Activated CD8-positive, alpha-beta memory T cell treated with anti-CD3 and anti-CD28 coated beads, Interleukin-2, amount 50 U/mL, for 1 hour (primary cell): Measurements from ENCODE around the gene GNA15.

Experiments used
- DNase-seq: peaks from one replicate; pipeline ENCODE4 v3.0.0-alpha.2; 2020; ENCODE audit errors: extremely low read depth

The GNA15 gene

GRCh38 chr19:3121396-3121795, 14.4 kb upstream of the GNA15 start:
- DNase-seq = no peak

GRCh38 chr19:3121821-3122511, 13.9 kb upstream of the GNA15 start:
- no peak for DNase-seq

- no peak for DNase-seq
These were observed 13.3 kb upstream of the GNA15 start for GRCh38 chr19:3122512-3122870.

GRCh38 chr19:3123088-3123721, 12.6 kb upstream of the GNA15 start:
- no peak for DNase-seq

- no peak for DNase-seq
These were observed 11.9 kb upstream of the GNA15 start for GRCh38 chr19:3123956-3124355.

- DNase-seq = no peak
These were observed 11.2 kb upstream of the GNA15 start for GRCh38 chr19:3124630-3125029.

- DNase-seq = peak; percentile 39
These were observed 9.8 kb upstream of the GNA15 start for GRCh38 chr19:3125900-3126524.

GRCh38 chr19:3129112-3129511, 6.7 kb upstream of the GNA15 start:
- no peak for DNase-seq

- no peak for DNase-seq
These were observed 4.7 kb upstream of the GNA15 start for GRCh38 chr19:3131168-3131567.

- DNase-seq = peak; percentile 73
These were observed 2.7 kb upstream of the GNA15 start for GRCh38 chr19:3132971-3133792.

GRCh38 chr19:3133793-3134116, 2.1 kb upstream of the GNA15 start:
- DNase-seq = no peak

- no peak for DNase-seq
These were observed 837 bp downstream of the GNA15 start for GRCh38 chr19:3136684-3137055.

GRCh38 chr19:3137119-3137518, 1.3 kb downstream of the GNA15 start:
- DNase-seq = no peak

- DNase-seq = no peak
These were observed 2.4 kb downstream of the GNA15 start for GRCh38 chr19:3138268-3138667.

- no peak for DNase-seq
These were observed 4.8 kb downstream of the GNA15 start for GRCh38 chr19:3140667-3141038.

GRCh38 chr19:3142292-3142670, 6.4 kb downstream of the GNA15 start:
- DNase-seq = no peak

GRCh38 chr19:3142781-3143337, 7.0 kb downstream of the GNA15 start:
- DNase-seq = no peak

- no peak for DNase-seq
These were observed 10.3 kb downstream of the GNA15 start for GRCh38 chr19:3145909-3146676.

- DNase-seq = no peak
These were observed 10.9 kb downstream of the GNA15 start for GRCh38 chr19:3146677-3147100.

- DNase-seq = no peak
These were observed 12.7 kb downstream of the GNA15 start for GRCh38 chr19:3148503-3148902.

- DNase-seq = no peak
These were observed 13.3 kb downstream of the GNA15 start for GRCh38 chr19:3149089-3149488.
